ENCODE data around the gene THSD7B.
A peak's percentile ranks its signal among the peaks of the same experiment; 100 is the strongest.

THSD7B gene

DNA sequence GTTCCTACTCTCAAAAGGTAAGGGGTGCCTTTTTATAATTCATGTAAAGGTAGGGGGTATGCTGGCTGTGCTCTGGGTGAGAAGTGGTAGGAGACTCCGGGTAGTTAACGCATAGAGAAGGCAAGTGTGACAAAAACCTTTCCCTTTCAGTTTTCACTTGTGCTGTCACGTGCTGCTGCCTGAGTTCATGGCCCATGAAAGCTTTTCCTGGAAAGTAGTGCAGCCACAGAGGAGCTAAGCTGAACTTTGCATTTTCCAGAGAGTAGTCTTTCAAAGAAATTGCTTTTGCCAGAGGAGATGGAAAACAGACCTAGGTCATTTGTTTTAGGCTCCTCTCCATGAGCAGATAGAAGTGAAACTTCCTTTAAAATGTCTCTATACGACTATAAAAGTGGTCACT lies 44.7 kb downstream of the THSD7B start:
- DNase-seq = no peak

DNA sequence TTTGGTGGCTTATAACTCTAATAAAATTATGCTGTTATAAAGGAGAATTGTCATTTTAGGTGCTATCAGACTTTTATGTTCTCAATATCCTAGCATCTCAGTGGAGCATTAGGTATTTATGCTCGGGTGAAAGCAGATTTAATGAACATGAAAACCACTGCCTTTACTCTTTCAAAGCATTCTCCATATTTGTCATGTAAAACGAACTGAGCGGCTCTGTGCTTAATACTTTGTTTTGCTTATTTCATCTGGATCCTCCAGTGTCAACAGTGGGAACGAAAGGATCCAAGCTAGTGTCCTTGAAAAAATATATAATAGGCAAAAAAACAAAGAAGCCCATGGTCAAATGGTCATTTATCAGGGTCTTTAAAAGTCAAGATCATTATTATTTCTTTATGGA lies 53.5 kb downstream of the THSD7B start:
- no peak for DNase-seq

DNA sequence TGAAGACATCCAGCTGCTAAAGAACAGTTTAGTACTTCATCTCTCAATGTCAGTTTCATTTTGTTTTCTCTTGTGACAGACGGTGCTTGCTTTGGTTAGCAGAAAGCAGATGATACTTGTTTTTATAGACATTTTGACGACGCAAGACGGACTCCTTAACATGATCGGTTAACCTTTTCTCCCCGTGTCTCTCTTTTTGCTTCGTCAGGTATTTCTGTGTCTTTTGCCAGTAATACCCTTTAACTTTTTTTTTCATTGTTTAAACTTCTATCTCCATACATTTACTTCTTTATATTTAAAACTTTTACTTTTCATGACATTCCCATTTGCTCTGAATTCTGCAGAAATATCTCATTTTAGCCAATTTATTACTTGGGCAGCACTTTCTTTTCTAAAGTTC lies 57.9 kb downstream of the THSD7B start:
- DNase-seq = no peak

DNA sequence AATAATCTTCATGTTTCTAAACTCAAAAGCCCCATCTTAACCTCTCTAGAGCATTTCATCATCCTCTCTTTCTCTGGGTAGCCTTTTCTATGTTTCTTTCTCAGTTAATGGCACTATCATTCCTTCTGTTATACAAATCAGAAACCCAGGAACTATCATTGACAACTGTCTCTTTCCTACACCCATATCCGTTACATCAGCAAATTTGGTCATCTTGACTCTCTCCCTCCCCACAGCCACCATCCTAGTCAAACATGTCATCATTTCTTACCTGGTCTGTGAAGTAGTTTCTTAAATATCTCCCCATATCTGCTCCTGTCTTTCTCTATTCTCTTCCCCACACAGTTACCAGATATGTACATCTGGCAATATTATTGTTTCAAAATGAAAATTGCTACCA lies 62.8 kb downstream of the THSD7B start:
- no peak for DNase-seq

DNA sequence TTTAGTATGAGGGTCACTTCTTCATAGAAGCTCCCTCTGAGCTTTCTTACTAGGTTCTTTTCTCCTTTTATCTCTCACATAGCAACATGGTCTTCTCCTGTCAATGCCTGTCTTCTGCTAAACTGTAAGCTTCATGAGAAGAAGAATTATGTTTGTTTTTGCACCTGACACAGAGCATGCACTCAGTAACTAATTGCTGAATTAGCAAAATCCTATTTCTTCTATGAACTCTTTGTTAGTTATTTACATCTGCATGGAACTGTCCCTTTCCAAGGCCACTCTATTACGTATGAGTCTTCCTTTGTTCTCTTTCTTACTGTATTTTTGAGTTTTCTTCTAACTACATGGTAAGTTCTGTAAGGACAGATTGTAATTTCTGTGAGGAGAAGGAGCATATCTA lies 63.4 kb downstream of the THSD7B start:
- DNase-seq = no peak

DNA sequence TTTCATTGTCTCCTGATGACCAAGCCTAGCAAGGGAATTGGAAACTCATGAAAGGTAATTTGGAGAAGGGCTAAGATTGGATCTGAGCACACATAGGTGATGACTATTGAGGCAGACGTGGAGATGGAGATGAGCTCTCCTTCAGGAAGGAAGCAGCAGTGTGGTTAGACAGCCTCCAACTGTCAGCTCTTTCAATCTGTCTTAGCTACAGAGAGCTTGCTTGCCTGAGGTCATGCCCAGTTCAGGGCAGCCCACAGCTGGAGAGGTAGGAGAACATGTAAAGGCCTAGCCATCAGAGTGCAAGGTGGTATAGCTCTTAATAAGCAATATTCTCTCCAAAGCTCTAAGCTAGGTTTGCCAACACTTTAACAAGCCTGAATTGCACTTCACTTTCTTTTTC lies 79.2 kb downstream of the THSD7B start:
- DNase-seq = no peak

DNA sequence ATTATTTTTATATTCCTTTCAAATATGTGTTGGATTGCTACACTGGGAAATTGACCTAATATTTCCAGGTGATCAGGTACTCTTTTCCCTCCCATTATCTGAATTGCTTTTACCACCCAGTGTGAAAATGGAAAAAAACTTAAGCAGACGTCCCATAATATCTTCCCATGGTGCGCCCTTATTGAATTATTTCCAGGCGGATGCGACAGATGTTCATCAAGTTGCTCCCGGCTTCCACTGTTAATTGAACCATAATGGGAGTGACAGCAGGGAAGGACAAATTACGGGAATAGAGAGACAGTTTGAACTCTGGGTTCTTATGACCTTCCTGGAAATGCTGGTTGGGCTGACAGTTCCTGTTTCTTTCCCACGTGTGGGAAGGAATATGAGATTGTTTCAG lies 93.3 kb downstream of the THSD7B start:
- DNase-seq = no peak

DNA sequence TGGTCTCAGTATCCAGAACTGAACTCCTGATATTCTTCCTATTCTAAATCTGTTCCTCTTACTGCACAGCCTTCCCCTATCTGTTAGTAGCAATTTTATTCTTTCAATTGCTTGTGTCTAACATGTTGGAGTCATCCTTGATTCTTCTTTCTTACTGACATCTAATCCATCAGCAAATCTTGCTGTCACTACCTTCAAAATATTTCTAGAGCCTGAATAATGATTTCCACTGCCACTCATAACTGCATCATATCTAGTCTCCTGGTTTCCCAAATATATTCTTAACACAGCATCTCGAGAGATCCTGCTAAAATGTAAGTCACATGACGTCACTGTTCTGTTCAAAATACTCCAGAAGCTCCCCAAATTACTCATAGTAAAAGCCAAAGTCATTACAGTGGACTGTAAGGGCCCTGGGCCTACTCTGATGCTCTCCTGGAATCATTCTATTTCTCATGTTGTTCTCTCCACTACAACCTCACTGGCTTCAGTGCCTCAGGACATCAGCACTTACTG lies 95.2 kb downstream of the THSD7B start:
- DNase-seq = no peak

DNA sequence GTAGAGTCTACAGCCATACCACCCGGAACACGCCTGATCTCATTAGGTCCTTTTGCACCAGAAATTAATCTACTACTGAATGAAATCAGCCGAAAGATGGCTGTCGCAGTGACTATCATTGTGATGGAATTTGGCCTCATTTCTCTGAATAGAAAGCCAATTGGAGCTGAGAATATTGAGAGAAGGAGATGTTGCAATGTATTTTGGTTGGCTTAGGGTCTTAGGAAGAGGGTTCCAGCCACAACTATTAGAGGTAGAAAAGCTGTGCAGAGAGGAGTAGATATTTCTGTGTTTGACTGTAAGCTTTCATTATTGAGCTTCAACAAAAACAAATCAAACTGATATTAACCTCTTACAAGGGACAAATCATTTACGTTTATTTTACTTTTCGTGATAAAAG lies 98.1 kb downstream of the THSD7B start:
- no peak for DNase-seq

DNA sequence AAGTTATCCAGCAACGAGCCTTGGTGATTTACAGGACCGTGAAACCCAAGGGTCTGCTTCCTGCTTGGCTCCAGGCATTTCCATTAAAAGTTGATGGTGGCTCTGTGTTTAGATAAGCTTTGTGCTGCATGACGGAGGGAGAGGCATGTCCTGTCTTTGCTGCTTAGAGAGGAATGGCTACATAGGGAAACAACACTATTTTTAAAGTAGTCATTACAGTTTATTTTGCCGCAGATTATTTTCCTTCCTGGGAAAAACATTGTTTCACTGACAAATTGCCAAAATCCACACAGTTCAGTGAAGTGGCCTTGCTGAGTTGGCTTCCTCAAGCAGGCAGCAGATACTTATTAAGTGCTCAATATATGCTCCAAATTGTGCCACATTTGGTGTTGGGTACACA lies 98.5 kb downstream of the THSD7B start:
- no peak for DNase-seq

DNA sequence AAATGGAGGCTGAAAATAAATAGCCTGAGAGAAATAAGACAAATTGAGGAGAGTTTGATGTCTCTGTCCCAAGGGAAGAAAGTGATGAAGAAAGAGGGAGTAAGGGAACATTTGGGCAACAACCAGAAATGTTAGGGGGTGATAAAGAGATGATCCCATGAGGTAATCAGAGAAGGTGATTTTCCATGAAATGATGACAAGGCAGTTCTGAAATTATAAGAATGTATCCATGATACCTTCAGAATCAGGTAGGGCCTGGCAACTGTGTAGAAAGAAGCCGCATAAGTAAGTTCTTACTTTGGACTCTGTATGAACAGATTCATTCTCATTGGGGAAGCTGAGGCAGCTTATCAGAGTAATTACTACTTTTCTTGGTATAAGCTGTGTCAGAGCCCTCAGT lies 106.1 kb downstream of the THSD7B start:
- no peak for DNase-seq

DNA sequence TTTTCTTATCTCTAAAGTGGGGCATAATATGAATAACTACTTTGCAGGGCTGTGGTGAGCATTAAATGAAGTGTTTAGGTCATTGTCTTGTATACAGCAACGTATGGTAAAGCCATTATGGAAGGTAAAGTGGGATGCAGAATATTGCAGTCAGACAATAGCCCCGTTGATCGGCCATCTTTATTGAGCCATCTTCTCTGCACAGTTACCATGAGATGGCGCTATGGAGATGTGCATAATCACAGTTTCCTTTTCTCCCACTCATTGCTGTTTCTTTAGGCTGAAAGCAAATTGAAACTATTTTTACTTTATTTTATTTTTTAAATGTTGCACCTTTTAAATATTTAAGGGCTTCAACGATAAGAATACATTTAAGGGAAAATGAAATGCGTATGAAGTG lies 108.9 kb downstream of the THSD7B start:
- no peak for DNase-seq

DNA sequence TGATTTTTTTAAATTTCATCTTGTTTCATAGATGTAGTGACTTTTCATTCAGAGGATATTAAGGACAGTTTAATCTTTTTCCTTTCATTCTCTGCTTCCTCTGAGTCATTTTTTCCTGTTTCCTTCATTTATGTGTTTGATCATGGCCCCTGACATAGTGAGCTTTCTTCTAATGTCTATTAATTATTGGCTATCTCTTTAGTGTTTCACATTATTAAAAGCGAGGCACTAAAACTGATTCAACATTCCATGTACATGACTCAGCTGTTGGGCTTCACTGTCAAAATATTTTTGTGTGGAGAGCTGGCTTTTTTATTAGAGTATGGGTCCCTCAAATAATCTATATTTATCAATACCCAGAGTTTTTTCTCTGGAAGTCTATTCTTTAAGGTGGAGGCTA lies 125.8 kb downstream of the THSD7B start:
- DNase-seq = no peak

DNA sequence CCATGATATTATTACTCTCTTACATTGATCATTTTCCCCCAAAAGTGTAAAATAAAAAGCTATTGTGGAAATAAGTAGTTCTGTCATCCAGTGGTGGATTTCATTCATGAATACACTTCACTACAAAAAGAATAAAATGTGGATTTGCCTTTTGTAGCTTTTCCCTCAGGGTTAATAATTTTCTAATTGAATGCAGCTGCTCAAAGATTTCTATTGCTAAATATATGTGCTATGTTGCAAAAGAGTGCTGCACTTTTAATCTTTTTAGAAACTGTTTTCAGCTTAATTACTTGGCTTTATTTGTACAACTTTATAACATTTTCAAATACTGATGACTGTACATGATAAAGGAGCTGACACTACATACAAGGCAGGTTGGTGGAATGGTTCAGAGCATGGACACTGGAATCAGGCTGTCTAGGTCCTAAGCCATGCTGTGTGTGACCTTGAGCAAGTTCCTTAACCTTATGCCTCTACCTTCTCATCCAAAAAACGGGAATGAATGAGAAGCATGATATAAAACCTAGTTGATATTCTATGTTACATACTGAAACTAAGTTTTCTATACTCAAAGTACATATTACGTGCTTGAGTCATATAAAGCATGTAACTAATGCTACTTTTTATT lies 128.8 kb downstream of the THSD7B start:
- no peak for DNase-seq

DNA sequence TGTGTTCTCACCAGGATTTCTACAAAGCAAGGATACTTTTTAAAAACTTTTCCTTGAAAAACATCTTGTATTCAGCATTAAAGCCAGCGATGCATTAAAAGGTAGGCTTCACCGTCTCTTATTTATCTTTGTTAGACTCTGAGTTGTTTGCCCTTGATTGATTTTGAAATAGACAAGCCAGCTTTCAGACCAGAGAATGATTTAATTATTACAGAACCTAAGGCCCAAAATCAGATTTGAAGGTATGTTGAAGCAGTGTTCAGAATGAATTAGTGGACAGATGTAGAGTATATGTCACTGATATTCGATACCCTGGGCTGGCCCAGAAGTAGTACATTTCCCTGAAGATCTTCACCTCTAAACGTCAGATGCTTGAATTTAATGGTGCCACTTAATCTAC lies 136.4 kb downstream of the THSD7B start:
- no peak for DNase-seq

DNA sequence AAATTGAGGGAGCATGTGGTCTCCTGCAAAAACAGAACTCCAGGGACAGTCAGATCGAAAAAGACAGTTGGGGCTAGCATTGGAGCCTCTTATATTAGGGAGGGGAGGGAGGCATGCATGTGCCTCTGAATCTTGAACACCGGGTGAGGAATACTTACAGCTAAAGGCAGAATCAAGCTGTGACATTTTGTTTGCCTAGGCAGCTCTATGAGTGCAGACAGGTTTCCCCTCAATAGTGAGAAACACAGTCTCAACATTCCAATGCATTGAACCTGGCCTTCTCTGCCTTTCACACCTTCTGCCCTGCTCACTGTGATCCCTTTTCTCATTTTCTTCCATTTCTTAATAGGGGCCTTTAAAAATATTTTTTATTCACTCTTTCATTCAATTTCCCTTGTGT lies 140.4 kb downstream of the THSD7B start:
- DNase-seq = no peak

DNA sequence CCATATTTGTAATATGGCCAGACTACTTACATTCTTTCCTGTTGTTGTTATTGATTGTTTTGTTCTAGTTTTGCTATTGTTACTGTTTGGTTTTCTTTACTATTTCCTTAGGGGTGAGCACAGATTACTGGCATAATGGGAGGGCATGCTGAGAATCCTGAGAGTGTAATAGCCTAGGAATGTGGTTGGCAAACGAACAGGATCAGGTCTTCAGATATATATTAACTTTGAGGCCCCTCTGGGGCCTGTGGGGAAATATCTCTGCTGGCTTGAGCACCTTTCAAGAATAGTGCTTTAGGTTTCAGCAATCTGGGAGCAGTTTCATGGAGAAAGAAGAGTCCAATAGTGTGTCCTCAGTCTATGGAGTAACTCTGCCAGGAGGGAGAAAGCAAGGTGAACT lies 144.4 kb downstream of the THSD7B start:
- DNase-seq = no peak

DNA sequence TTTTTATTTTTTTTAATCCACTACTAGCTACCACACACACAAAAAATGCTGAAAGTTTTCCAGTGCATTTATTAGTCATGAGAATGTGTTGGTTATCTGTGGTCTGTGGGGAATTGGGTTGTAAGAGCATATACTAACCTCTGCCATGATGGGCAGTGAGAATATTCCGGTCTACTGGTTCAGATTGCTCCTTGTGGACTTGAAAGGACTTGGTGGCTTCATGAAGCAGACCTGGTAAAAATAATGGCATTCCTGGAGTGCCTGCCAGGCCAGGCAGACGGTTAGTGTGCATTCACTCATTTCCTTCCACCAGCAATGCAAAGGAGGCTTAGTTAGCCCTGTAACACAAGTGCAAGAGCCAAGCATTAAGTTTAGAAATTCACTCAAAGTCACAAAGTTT lies 150.8 kb downstream of the THSD7B start:
- no peak for DNase-seq

DNA sequence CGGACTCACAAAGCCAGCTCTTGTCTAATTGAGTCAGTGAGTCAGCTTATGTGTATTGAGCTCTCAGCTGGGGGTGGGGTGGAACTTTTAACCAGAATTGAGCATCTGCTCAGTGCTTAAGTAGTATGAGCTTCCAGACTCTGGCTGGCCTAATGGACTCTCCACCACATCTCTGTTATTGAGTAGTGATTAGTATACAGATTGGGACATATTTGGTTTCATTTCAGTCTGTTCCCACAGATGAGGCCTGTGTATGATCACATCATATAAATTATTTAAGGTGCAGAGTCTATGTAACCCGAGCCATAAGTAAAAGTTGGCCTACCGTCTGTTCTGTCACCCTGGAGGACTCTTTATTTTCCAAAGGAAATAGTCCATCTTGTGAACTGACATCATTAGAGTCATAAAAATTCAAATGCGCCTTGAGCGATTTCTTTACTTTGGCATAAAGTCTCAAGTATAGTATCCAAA lies 152.1 kb downstream of the THSD7B start:
- DNase-seq = peak; percentile 52

DNA sequence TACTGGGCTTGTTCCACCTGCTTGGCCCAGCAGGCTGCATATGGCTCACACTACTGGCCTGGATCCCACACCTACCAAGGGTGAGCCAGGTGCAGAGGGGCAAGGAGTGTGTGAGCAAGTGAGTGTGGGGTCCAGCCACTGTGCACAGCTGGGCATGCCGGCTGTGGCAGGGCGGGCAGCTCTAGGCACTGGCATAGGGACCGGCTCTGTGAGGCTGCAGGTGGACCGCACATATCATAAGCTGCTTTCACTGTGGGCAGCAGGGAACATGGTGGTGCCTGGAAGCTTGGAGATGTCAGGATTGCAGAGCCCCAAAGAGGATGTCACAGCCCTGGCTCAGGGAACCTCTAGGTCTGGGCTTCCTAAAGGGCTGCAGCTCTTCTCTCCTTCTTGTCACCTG lies 154.3 kb downstream of the THSD7B start:
- DNase-seq = no peak

DNA sequence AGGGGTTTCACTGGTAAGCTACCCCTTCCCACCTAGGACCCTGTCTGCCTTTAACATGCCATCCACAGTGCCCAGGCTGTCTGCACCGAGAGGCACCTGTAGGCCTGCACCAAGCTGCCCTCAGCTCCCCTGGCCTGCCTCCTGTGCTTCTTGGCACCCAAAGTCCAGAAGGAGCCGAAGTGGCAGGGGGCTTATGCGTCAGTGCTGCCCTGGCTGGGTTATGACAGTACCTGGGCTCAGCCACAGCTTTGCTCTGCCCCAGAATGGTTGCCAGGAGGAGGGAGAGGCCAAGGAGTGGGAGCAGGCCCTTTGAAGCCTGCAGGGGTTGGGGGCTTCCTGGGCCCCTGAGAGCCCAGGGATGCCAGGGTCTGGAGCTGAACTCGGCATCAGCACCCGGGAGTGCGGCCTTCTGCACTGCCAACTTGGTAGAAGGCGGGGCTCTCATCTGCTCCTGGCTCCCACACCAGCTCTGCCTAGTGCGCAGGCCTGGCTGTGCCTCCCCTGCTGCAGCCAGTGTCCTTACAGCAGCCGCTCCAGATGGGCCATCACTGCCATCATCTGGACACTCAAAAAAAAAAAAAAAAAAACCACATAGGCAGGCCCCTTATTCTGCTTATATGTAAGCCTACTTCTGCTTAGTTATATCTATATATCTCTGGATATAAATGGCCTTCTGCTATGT lies 155.4 kb downstream of the THSD7B start:
- no peak for DNase-seq

DNA sequence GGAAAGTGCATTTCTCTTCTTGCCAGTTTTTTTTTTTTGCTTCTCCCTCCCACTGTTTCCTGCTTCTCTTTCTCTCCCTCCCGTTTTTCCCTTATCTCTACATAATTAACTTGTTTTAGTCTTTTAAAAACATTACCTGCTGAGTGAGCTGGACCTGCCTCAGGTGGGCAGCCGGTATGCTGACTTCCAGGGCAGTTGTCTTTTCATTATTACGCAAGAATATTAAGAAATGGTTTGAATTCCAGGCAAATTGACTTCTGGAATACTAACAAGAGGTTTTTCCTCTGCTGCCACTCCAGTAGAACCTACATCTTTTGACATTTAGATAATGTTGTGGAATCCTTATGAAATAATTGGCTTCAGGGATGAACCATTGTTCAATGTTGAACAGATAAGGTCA lies 161.8 kb downstream of the THSD7B start:
- no peak for DNase-seq

DNA sequence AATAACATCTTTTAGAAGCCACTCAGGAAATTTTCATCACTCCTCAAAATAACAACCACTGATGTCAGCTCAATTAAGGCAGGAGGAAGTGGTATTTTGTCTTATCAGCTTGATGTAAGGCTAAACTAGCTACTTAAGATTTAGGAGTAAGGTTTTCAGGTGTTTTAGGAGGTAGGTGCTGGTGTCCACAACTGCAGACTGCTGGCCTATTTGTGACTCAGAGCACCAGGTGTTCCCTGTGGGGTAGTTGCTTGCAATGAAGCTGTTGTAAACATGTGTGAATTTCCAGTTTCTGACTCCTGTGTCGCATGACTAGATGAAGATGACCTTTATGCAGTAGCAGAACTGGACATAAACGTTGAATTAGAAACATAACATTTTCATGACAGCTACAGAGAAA lies 164.2 kb downstream of the THSD7B start:
- DNase-seq = no peak

DNA sequence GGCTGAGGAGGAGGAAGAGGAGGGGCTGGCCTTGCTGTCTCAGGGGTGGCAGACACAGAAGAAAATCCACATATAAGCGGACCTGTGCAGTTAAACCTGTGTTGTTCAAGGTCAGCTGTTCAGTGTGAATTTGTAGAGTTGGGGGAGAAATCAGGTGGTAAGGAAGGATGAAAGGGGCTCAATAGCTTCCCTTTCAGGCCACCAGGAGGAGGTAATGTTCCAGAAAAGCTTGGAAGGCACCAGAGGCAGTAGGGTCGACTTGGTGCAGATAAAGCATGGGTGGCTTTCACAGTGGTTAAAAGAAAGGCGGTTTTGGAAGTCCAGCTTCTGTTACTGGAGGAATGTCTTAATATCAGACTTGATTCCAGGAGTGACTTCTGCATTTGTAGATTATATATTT lies 167.4 kb downstream of the THSD7B start:
- DNase-seq = no peak

DNA sequence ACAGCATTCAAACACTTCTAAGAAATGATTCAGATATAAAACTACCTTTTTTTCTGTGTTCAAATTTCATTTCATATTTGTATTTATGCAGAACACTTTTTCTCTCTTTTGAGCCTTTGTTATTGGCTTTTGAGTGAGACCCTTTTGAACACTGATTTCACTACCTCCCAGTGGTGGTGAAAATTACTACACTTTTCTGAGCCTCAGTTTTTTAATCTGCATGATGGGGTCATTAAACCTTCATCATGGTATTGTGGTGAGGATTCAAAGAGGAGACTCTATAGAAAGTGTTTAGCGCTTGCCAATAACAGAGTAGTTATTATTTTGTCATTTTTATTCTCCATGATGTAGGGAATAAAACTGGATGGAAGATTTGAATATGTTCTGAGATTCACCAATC lies 169.8 kb downstream of the THSD7B start:
- no peak for DNase-seq
